Measurements from ENCODE around the gene CPM. TPM values are rescaled to one million over a fixed set of nuclear protein-coding genes. Genes with fewer than 3 reads are reported as not detected.

The CPM gene
- total and polyA plus RNA-seq, 7 donors: 2.2 to 13.3 (median 5.8) TPM

DNA sequence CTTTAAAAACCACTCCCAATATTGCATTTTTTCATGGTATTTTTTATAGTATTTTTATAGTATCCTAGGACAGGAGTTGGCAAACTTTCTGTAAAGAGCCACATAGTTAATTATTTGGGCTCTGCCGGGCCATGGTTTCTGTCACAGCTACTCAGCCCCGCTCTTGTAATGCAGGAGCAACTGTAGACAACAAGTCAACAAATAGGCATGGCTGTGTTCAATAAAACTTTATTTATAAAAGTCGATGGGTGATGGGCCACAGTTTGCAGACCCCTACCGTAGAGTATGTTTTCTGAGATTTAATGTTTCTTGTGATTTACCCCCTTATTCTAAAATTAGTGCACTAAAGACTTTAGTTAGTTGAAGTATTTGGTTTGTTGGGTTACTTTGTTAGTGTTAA, 99.5 kb downstream of the CPM start:
- intact Hi-C loops (cut with DNase I): loop anchor here in 1 of 2 donors (10.0 kb wide), 1 partner anchor 411 kb away; no protein-coding TSS in a partner anchor
- H3K4me1 ChIP-seq: peaks cover 6% of the 10 kb centered on the region
- DNase-seq (no peak), ATAC-seq (no peak)
- TF ChIP-seq, protein P1, sequence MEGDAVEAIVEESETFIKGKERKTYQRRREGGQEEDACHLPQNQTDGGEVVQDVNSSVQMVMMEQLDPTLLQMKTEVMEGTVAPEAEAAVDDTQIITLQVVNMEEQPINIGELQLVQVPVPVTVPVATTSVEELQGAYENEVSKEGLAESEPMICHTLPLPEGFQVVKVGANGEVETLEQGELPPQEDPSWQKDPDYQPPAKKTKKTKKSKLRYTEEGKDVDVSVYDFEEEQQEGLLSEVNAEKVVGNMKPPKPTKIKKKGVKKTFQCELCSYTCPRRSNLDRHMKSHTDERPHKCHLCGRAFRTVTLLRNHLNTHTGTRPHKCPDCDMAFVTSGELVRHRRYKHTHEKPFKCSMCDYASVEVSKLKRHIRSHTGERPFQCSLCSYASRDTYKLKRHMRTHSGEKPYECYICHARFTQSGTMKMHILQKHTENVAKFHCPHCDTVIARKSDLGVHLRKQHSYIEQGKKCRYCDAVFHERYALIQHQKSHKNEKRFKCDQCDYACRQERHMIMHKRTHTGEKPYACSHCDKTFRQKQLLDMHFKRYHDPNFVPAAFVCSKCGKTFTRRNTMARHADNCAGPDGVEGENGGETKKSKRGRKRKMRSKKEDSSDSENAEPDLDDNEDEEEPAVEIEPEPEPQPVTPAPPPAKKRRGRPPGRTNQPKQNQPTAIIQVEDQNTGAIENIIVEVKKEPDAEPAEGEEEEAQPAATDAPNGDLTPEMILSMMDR (IDR thresholded peaks at IDR 0.05): no peak
- H3K27me3 ChIP-seq (ENCODE audit: insufficient read depth in 3 of 3, low read length in 2 of 3): no peaks in the 10 kb centered on the region
- 96 to 100% (median 98%) methylated on average over 4 of the region's 4 CpGs for WGBS, 3 donors
- no peak overlapping the region for H3K27ac ChIP-seq
- H3K36me3 ChIP-seq (ENCODE audit: insufficient read depth in 1 of 2, low read depth in 1 of 2): peaks cover 5 to 97% of the 10 kb centered on the region in 2 donors
- no peaks in the 10 kb centered on the region for H3K9me3 ChIP-seq
- no peak overlapping the region for H3K4me3 ChIP-seq

- H3K36me3 ChIP-seq (ENCODE audit: insufficient read depth in 1 of 2, low read depth in 1 of 2): peaks cover 5 to 97% of the 10 kb centered on the region in 2 donors
- no peak for ATAC-seq
These were observed 100.5 kb downstream of the CPM start for GRCh38 chr12:68832504-68832867.

DNA sequence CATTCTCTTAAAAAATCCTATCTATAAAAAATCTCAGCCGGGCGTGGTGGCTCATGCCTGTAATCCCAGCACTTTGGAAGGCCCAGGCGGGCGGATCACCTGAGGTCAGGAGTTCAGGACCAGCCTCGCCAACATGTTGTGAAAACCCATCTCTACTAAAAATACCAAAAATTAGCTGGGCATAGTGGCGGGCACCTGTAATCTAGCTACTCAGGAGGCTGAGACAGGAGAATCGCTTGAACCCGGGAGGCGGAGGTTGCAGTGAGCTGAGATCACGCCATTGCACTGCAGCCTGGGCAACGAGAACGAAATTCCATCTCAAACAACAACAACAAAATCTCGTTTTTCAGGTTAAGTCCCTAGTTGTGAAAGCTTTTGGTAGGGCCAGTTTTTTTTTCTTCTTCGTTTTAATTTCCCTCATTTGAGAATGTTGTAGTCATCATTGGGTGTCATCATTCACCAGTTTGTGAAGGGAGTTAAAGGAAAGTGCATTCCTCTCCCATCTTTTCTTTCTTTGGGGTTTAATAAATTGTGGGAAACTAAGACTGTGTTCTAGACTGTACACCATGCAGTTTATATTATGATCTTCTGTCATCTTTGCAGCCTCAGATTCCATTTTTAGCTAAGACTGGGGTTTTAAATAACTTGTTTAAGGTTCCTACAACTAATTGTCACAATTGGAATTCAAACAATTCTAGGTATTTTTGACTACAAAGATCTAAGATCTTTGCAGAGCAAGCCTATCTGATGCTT, 101.0 kb downstream of the CPM start:
- ATAC-seq (no peak), DNase-seq (no peak)
- intact Hi-C loops (cut with DNase I): loop anchor here in 1 of 2 donors (10.0 kb wide), 1 partner anchor 413 kb away; no protein-coding TSS in a partner anchor
- WGBS, 3 donors: 93 to 98% (median 95%) methylated on average over 14 of the region's 14 CpGs
- Histone ChIP-seq H3K4me3 (no peak overlapping the region), H3K9me3 (no peaks in the 10 kb centered on the region), H3K36me3 (ENCODE audit: insufficient read depth in 1 of 2, low read depth in 1 of 2) (peaks cover 5 to 97% of the 10 kb centered on the region in 2 donors), H3K27ac (no peak overlapping the region), H3K4me1 (peaks cover 6% of the 10 kb centered on the region), H3K27me3 (ENCODE audit: insufficient read depth in 3 of 3, low read length in 2 of 3) (no peaks in the 10 kb centered on the region)
- TF ChIP-seq, protein P1 (IDR thresholded peaks at IDR 0.05): no peak

More at GRCh38 chr12:68832504-68832867, 100.5 kb downstream of the CPM start:
- intact Hi-C loops (cut with DNase I): loop anchor here in 1 of 2 donors (10.0 kb wide), 1 partner anchor 412 kb away; no protein-coding TSS in a partner anchor
- no peak overlapping the region for H3K4me3 ChIP-seq
- H3K27ac ChIP-seq: no peak overlapping the region
- DNase-seq: no peak
- 96 to 99% (median 96%) methylated on average over 4 of the region's 4 CpGs for WGBS, 3 donors
- no peaks in the 10 kb centered on the region for H3K9me3 ChIP-seq
- H3K27me3 ChIP-seq (ENCODE audit: insufficient read depth in 3 of 3, low read length in 2 of 3): no peaks in the 10 kb centered on the region
- TF ChIP-seq, protein P1 (IDR thresholded peaks at IDR 0.05): no peak
- H3K4me1 ChIP-seq: peaks cover 6% of the 10 kb centered on the region

- intact Hi-C loops (cut with DNase I): loop anchor here in 1 of 2 donors (10.0 kb wide), 1 partner anchor 414 kb away; no protein-coding TSS in a partner anchor
- ATAC-seq (peak in 1 of 4 donors; percentile 13), DNase-seq (no peak)
- H3K36me3 ChIP-seq (ENCODE audit: insufficient read depth in 1 of 2, low read depth in 1 of 2): peaks cover 5 to 97% of the 10 kb centered on the region in 2 donors
- H3K27ac ChIP-seq: no peak overlapping the region
- WGBS, 3 donors: 82 to 90% (median 86%) methylated on average over 6 of the region's 6 CpGs
- no peaks in the 10 kb centered on the region for H3K27me3 ChIP-seq (ENCODE audit: insufficient read depth in 3 of 3, low read length in 2 of 3)
- no peaks in the 10 kb centered on the region for H3K9me3 ChIP-seq
- H3K4me3 ChIP-seq: no peak overlapping the region
- peaks cover 6% of the 10 kb centered on the region for H3K4me1 ChIP-seq
- TF ChIP-seq, protein P1 (IDR thresholded peaks at IDR 0.05): no peak
These were observed 101.7 kb downstream of the CPM start for GRCh38 chr12:68831272-68831671.
